Measurements from ENCODE around the gene SMIM9.

The SMIM9 gene

DNA sequence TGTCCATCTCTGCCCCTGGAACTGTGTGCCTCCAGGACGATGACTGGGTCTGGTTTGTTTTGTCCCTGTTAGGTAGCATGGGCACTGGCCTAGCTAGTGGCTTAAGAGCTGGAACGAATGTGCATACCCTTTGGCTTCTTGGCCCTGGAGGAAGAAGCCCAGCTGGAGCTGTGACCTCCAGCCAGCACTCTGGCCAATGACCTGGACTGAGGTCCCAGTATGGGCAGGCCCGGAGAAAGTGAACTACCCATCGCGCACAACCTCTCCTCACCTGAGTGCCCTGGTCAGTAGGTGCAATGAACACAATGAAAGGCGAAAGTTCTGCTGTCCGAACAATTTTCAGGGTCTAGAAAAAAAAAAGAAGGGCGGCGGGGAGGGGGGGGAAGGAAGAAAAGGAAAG lies 53.5 kb downstream of the SMIM9 start:
- no peaks in the 10 kb centered on the region for H4K20me1 ChIP-seq (ENCODE audit: insufficient read depth, low read length, poor library complexity, severe bottlenecking)
- H3K4me3 ChIP-seq (ENCODE audit: low read length, poor library complexity, severe bottlenecking) = no peak overlapping the region
- no peaks in the 10 kb centered on the region for H3F3A ChIP-seq (ENCODE audit: low read depth)
- peaks cover 10% of the 10 kb centered on the region for H3K4me1 ChIP-seq (ENCODE audit: insufficient read depth, low read length, poor library complexity, severe bottlenecking)
- TF ChIP-seq CTCF (conservative IDR thresholded peaks at IDR 0.05; ENCODE audit: low read length) = no peak
- TF ChIP-seq EZH2phosphoT487 (IDR thresholded peaks at IDR 0.05; ENCODE audit: borderline replicate concordance) = no peak
- H3K27me3 ChIP-seq (ENCODE audit: insufficient read depth, low read length, poor library complexity, severe bottlenecking) = no peaks in the 10 kb centered on the region
- no peak overlapping the region for H2AFZ ChIP-seq (ENCODE audit: low read length)
- H3K9me3 ChIP-seq (ENCODE audit: insufficient read depth, low read depth, low read length) = no peaks in the 10 kb centered on the region
- H3K36me3 ChIP-seq (ENCODE audit: insufficient read depth, low read length) = peaks cover 17% of the 10 kb centered on the region; the same call in 1 of the 2 replicates
- no peak overlapping the region for H3K9ac ChIP-seq (ENCODE audit: low read depth, low read length, poor library complexity, severe bottlenecking)
- H3K9me2 ChIP-seq (replicated peaks; ENCODE audit: low read depth, low read length) = no peaks in the 10 kb centered on the region
- no peak overlapping the region for H3K4me2 ChIP-seq (ENCODE audit: low read depth, low read length, poor library complexity, severe bottlenecking)
- H3K79me2 ChIP-seq (ENCODE audit: insufficient read depth, low read length) = no peaks in the 10 kb centered on the region

GRCh38 chrX:154779261-154779660 lies 55.2 kb downstream of the SMIM9 start:
- Histone ChIP-seq H3K4me1 (ENCODE audit: insufficient read depth, low read length, poor library complexity, severe bottlenecking) (peaks cover 6% of the 10 kb centered on the region), H3K4me3 (ENCODE audit: low read length, poor library complexity, severe bottlenecking) (no peak overlapping the region), H4K20me1 (ENCODE audit: insufficient read depth, low read length, poor library complexity, severe bottlenecking) (no peaks in the 10 kb centered on the region), H3K79me2 (ENCODE audit: insufficient read depth, low read length) (no peaks in the 10 kb centered on the region), H3K9me3 (ENCODE audit: insufficient read depth, low read depth, low read length) (no peaks in the 10 kb centered on the region), H3F3A (ENCODE audit: low read depth) (no peaks in the 10 kb centered on the region), H3K9me2 (replicated peaks; ENCODE audit: low read depth, low read length) (no peaks in the 10 kb centered on the region), H2AFZ (ENCODE audit: low read length) (no peak overlapping the region), H3K36me3 (ENCODE audit: insufficient read depth, low read length) (peaks cover 35% of the 10 kb centered on the region; the same call in 1 of the 2 replicates), H3K27me3 (ENCODE audit: insufficient read depth, low read length, poor library complexity, severe bottlenecking) (no peaks in the 10 kb centered on the region), H3K4me2 (ENCODE audit: low read depth, low read length, poor library complexity, severe bottlenecking) (no peak overlapping the region), H3K9ac (ENCODE audit: low read depth, low read length, poor library complexity, severe bottlenecking) (no peak overlapping the region)
- TF ChIP-seq EZH2phosphoT487 (IDR thresholded peaks at IDR 0.05; ENCODE audit: borderline replicate concordance) (no peak), CTCF (conservative IDR thresholded peaks at IDR 0.05; ENCODE audit: low read length) (no peak)

DNA sequence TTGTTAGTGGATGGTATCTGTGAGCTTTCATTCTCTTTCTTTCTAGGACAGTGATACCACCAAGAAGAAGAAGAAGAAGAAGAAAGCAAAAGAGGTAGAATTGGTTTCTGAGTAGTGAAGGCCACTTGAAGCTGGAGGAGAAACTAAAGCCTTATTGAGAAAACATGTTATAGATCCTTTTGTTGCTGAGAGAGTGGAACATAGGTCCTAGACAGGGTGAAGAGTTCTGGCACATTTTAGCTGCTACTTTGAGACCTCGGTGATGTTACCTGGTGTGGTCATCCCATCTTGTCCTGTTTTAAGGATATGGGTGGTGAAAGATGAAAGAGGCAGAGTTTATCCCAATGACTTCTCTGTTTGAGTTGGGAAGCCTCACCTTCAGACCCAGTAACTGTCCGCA lies 57.7 kb downstream of the SMIM9 start:
- H2AFZ ChIP-seq (ENCODE audit: low read length) = no peak overlapping the region
- H3K27me3 ChIP-seq (ENCODE audit: insufficient read depth, low read length, poor library complexity, severe bottlenecking) = no peaks in the 10 kb centered on the region
- no peaks in the 10 kb centered on the region for H3K9me2 ChIP-seq (replicated peaks; ENCODE audit: low read depth, low read length)
- H3K4me2 ChIP-seq (ENCODE audit: low read depth, low read length, poor library complexity, severe bottlenecking) = no peak overlapping the region
- H3K9me3 ChIP-seq (ENCODE audit: insufficient read depth, low read depth, low read length) = no peaks in the 10 kb centered on the region
- H3K4me1 ChIP-seq (ENCODE audit: insufficient read depth, low read length, poor library complexity, severe bottlenecking) = no peaks in the 10 kb centered on the region
- TF ChIP-seq CTCF (conservative IDR thresholded peaks at IDR 0.05; ENCODE audit: low read length) (no peak), EZH2phosphoT487 (IDR thresholded peaks at IDR 0.05; ENCODE audit: borderline replicate concordance) (no peak)
- no peaks in the 10 kb centered on the region for H3F3A ChIP-seq (ENCODE audit: low read depth)
- peaks cover 4% of the 10 kb centered on the region for H4K20me1 ChIP-seq (ENCODE audit: insufficient read depth, low read length, poor library complexity, severe bottlenecking)
- no peak overlapping the region for H3K4me3 ChIP-seq (ENCODE audit: low read length, poor library complexity, severe bottlenecking)
- peaks cover 53% of the 10 kb centered on the region; the same call in 1 of the 2 replicates for H3K36me3 ChIP-seq (ENCODE audit: insufficient read depth, low read length)
- H3K79me2 ChIP-seq (ENCODE audit: insufficient read depth, low read length) = no peaks in the 10 kb centered on the region
- no peak overlapping the region for H3K9ac ChIP-seq (ENCODE audit: low read depth, low read length, poor library complexity, severe bottlenecking)
